ENCODE measurements around the gene ERAS.

DNA sequence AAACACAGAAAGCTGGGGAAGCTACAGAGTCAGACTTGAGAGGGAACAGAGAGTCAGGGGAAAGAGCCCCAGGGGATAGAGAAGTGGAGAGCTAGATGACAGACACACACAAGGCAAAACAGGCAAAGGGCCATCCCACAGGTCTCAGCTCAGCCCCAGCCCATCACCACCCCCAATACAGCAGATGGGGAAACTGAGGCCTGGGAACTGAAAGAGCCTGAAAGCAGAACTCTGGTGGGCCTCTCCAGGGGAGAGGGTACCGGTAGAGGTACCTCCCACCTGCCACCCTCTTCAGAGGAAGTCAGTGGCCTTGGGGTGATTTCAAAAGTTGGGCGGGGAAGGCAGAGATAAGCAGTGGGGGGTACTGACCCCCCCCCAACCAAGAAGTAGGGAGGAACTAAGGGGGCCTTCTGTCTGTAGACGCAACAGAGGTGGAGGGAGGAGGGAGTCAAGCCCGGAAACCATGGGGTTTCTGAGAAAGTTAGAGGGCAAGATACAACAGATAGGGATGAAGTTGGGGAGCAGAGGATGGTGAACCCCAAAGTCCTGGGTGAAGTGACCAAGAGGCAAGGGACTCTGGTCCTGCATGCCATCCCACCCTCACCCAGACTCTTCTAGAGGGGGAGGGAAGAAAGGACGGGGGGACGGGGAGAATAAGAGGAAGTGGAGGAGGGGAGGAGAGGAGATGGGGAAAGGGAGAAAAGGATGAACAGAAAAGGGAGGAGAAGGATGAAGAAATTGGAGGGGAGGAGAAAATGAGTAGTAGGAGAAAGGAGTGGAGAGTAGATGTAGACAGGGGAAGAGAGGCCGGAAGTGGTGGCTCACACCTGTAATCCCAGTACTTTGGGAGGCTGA, 36.7 kb upstream of the ERAS start:
- TF ChIP-seq CTCF (IDR thresholded peaks at IDR 0.05 in 8 of 11, conservative IDR thresholded peaks at IDR 0.05 in 3 of 11) (no peak), POLR2AphosphoS5 (IDR thresholded peaks at IDR 0.05) (no peak)
